Karpas-422 (cell line): ENCODE results near the gene CCDC61. TPM values are rescaled to one million over a fixed set of nuclear protein-coding genes. Genes with fewer than 3 reads are reported as not detected.
A peak's percentile ranks its signal among the peaks of the same experiment; 100 is the strongest.

Source experiments
- DNase-seq: peaks from one replicate; pipeline ENCODE4 v3.0.0-alpha.2; 2015
- H2AFZ ChIP-seq: fragments of 200-600 bp; sonication (generic); 2 replicates; pipeline ENCODE4 v1.6.1; 2014; ENCODE audit warnings: antibody characterized with exemption, low read length, mixed read lengths
- H3K27ac ChIP-seq: fragments of 200-600 bp; sonication (generic); 2 replicates; pipeline ENCODE4 v1.5.1; 2014; ENCODE audit warnings: mild to moderate bottlenecking, low read length, moderate library complexity
- H3K27me3 ChIP-seq: fragments of 200-600 bp; sonication (generic); 2 replicates; pipeline ENCODE4 v1.6.1; 2014; ENCODE audit warnings: low read length, mixed read lengths
- H3K36me3 ChIP-seq: fragments of 200-600 bp; sonication (generic); 2 replicates; pipeline ENCODE4 v1.6.1; 2014; ENCODE audit warnings: low read length, mixed read lengths; ENCODE audit not compliant: insufficient read depth
- H3K4me1 ChIP-seq: fragments of 200-600 bp; sonication (generic); 2 replicates; pipeline ENCODE4 v1.6.1; 2014; ENCODE audit warnings: mild to moderate bottlenecking, low read length, mixed read lengths
- H3K4me2 ChIP-seq: fragments of 200-600 bp; sonication (generic); 2 replicates; pipeline ENCODE4 v1.6.1; 2014; ENCODE audit warnings: low read length, low read depth, mild to moderate bottlenecking; ENCODE audit not compliant: poor library complexity, severe bottlenecking
- H3K4me3 ChIP-seq: fragments of 200-600 bp; sonication (generic); 2 replicates; pipeline ENCODE4 v1.5.1; 2014; ENCODE audit warnings: mild to moderate bottlenecking, antibody characterized with exemption, low read length, mixed read lengths
- H3K79me2 ChIP-seq: fragments of 200-600 bp; sonication (generic); 2 replicates; pipeline ENCODE4 v1.6.1; 2014; ENCODE audit warnings: mild to moderate bottlenecking, low read length, mixed read lengths
- H3K9ac ChIP-seq: fragments of 200-600 bp; sonication (generic); 2 replicates; pipeline ENCODE4 v1.6.0; 2014; ENCODE audit warnings: low read length
- H3K9me2 ChIP-seq: fragments of 200-600 bp; sonication (generic), shearing (Covaris generic); replicated peaks from 2 replicates; pipeline ENCODE4 v1.6.0; 2014; ENCODE audit warnings: mild to moderate bottlenecking, low read length, moderate library complexity; ENCODE audit not compliant: insufficient read depth
- H3K9me3 ChIP-seq: fragments of 300-700, 200-600 bp; sonication (generic); 2 replicates; pipeline ENCODE4 v1.6.1; 2014; ENCODE audit warnings: low read length, mixed read lengths
- H4K20me1 ChIP-seq: fragments of 200-600 bp; sonication (generic); 2 replicates; pipeline ENCODE4 v1.6.1; 2014; ENCODE audit warnings: mild to moderate bottlenecking, antibody characterized with exemption, low read length, low read depth; ENCODE audit not compliant: insufficient read depth
- total RNA-seq: library from RNA; depleted of rRNA; stranded (reverse); fragments of >200 nt; shearing (Covaris generic); gene quantifications from 2 replicates; pipeline ENCODE4 v1.2.3, GENCODE V29; 2014; ENCODE audit warnings: low replicate concordance

CCDC61 gene
- total RNA-seq, 1 experiment from 2014 or later = 6.4 TPM

DNA sequence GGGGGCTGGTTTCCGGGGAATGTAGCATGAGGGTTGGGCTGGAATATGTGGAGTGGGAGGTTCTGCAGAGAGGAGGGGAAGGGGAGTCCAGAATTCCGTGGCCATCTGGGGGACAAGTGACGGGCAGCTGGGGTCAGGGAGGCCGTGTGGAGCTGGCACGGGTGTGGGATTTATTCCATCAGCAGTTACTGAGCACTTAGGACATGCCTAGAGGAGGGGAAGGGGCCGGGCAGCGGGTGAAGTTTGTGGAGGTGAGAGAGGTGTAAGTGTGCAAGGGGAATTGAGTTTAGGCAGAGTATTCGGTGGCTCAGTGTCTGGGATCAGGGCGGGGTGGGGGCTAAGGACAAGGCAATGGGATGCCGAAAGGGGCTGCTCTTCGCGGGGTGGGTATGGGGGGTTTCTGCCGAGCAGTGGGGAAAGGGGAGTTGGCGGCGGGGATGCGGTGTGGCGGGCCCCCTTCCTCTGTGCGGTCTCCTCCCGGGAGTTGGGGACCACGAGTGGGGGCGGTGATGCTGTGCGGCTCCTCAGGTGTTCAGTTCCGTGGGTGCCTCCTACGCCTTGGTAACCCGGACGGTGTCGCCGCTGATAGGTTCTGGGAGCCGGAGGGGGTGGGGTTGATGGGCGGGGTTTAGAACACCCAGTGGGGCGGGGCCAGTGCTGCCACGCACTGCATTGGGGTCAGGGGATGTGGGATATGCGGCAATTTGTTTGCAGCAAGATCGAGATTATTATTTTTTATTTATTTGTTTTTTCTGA, 5.4 kb downstream of the CCDC61 start:
- H3K9me2 ChIP-seq = no peaks in the 10 kb centered on the region
- no peak overlapping the region for H3K27ac ChIP-seq
- H2AFZ ChIP-seq = no peak overlapping the region
- H3K9ac ChIP-seq = peak overlapping the region; percentile 67
- H3K4me3 ChIP-seq = peak overlapping the region; percentile 67
- peaks cover 6% of the 10 kb centered on the region; the same call in 1 of the 2 replicates for H4K20me1 ChIP-seq
- peak overlapping the region; percentile 82 for H3K4me2 ChIP-seq
- H3K79me2 ChIP-seq = peaks cover 16% of the 10 kb centered on the region
- no peaks in the 10 kb centered on the region for H3K36me3 ChIP-seq
- peak; percentile 91 for DNase-seq
- H3K4me1 ChIP-seq = peaks cover 31% of the 10 kb centered on the region
- H3K9me3 ChIP-seq = no peaks in the 10 kb centered on the region
- H3K27me3 ChIP-seq = no peaks in the 10 kb centered on the region

DNA sequence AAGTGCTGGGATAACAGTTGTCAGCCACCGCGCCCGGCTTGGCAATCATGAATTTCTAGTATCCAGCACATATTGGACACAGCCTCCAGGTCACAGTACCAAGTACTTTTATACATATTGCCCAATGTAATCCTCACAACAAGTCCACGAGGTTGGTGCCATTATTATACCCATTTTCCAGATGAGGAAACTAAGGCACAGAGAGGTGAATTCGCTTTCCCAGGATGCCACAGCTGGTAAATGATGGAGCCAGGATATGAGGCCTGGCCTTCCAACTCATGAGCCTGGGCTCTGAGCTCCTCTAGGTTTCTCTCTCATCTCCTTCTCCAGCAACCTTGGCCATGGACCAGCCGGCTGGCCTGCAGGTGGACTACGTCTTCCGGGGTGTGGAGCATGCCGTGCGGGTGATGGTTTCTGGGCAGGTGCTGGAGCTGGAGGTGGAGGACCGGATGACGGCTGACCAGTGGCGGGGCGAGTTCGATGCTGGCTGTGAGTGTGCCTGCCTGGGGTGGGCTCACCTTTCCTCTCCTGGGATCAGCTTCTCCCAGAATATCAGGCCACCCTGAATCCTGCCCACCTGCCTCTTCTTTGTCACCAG, 7.5 kb downstream of the CCDC61 start:
- Histone ChIP-seq H4K20me1 (peaks cover 6% of the 10 kb centered on the region; the same call in 1 of the 2 replicates), H2AFZ (no peak overlapping the region), H3K9ac (no peak overlapping the region), H3K27me3 (no peaks in the 10 kb centered on the region), H3K4me1 (peaks cover 22% of the 10 kb centered on the region), H3K79me2 (peaks cover 5% of the 10 kb centered on the region; the same call in 1 of the 2 replicates), H3K27ac (no peak overlapping the region), H3K4me3 (no peak overlapping the region), H3K36me3 (no peaks in the 10 kb centered on the region), H3K4me2 (no peak overlapping the region), H3K9me3 (no peaks in the 10 kb centered on the region), H3K9me2 (no peaks in the 10 kb centered on the region)
- no peak for DNase-seq

DNA sequence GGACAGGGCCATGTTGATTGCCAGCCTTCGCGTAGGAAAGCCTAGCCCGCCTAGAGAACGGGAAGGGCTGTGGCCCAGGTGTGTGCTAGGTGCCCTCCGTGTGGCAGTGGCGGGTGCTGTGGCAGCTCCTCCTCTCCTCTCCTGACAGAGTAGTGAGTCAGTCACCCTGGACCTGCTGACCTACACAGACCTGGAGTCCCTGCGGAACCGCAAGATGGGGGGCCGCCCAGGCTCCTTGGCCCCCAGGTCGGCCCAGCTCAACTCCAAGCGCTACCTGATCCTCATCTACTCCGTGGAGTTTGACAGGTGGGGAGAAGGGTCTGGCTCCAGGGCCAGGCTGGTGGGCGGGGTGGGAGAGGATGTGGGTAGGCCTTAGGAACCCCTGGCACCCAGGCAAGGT, 11.1 kb downstream of the CCDC61 start:
- Histone ChIP-seq H4K20me1 (no peaks in the 10 kb centered on the region), H3K4me3 (no peak overlapping the region), H3K4me2 (no peak overlapping the region), H3K79me2 (peaks cover 3% of the 10 kb centered on the region; the same call in 1 of the 2 replicates), H3K9ac (no peak overlapping the region), H3K9me3 (no peaks in the 10 kb centered on the region), H2AFZ (no peak overlapping the region), H3K27me3 (no peaks in the 10 kb centered on the region), H3K4me1 (peaks cover 17% of the 10 kb centered on the region), H3K27ac (no peak overlapping the region), H3K9me2 (no peaks in the 10 kb centered on the region), H3K36me3 (no peaks in the 10 kb centered on the region)
- DNase-seq = no peak

DNA sequence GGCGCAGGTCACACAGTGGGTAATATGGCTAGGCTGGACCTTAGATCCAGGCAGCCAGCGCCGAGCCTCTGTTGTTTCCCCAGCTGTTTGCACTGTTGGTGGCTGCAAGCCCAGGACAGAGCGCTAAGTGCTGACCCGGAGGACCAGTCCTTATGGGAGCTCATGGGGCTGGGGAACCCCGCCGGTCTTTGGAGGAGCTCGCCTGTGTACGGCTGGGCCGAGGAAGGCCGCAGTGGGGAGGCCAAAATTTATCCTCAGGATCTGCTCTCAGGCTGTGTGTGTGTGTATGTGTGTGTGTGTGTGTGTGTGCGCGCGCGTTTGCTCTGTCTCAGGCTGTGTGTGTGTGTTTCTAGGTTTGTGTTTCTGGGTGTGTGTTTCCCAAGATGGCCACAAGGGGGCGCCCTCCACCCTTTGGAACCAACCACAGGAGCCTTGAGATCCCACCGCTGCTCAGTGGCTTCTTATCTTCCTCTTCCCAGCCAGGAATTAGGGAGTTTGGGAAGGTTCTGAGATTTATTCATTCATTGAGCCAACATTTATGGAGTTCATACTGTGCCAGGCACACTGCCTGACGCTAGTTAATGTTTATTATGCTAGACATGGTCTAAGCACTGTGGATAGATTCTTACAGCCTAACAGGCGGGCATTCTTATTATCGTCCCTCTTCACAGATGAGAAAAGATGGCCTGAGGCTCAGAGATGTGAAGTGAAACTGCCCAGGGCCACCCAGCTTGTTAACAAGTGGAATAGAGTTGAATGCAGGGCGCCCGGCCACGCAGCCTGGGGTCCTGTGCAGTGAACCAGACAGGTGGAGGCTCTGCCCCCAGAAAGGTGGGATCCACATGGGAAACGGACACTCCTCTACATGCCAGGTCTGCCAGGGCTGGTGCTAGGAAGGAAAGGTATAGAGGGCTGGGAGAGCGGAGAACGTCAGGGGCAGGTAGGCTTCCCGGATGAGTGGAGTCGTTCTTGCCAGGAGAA, 14.6 kb downstream of the CCDC61 start:
- H3K9ac ChIP-seq = peak overlapping the region; percentile 55; the same call in 1 of the 2 replicates
- H3K9me2 ChIP-seq = no peaks in the 10 kb centered on the region
- peak overlapping the region; percentile 69 for H3K4me2 ChIP-seq
- peak; percentile 86 for DNase-seq
- H3K27me3 ChIP-seq = no peaks in the 10 kb centered on the region
- H2AFZ ChIP-seq = no peak overlapping the region
- peak overlapping the region; percentile 84 for H3K27ac ChIP-seq
- H3K4me1 ChIP-seq = peaks cover 23% of the 10 kb centered on the region
- H3K9me3 ChIP-seq = no peaks in the 10 kb centered on the region
- H4K20me1 ChIP-seq = no peaks in the 10 kb centered on the region
- peak overlapping the region; percentile 47; the same call in 1 of the 2 replicates for H3K4me3 ChIP-seq
- no peaks in the 10 kb centered on the region for H3K79me2 ChIP-seq
- H3K36me3 ChIP-seq = no peaks in the 10 kb centered on the region

DNA sequence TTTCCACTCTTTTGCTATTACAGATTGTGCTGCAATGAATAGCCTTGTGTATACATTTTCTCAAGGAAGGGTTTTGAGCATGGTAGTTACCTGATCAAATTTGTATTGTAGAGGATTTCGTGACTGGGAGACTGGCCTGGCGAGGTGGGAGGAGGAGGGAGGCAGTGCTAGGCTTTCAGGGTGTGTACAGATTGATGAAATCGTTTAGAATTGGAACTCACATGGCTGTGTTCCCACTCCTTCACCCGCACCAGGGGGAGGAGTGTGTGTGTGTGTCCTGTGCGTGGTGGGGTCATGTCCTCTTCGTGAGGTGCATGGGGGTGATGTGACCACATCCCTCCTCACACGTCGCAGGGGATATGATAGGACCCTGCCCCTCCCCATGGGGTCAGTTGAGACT, 19.3 kb downstream of the CCDC61 start:
- no peaks in the 10 kb centered on the region for H4K20me1 ChIP-seq
- no peaks in the 10 kb centered on the region for H3K9me3 ChIP-seq
- H2AFZ ChIP-seq = no peak overlapping the region
- peaks cover 28% of the 10 kb centered on the region for H3K4me1 ChIP-seq
- no peak overlapping the region for H3K27ac ChIP-seq
- H3K9ac ChIP-seq = no peak overlapping the region
- H3K4me3 ChIP-seq = no peak overlapping the region
- H3K4me2 ChIP-seq = no peak overlapping the region
- H3K9me2 ChIP-seq = no peaks in the 10 kb centered on the region
- H3K79me2 ChIP-seq = no peaks in the 10 kb centered on the region
- no peaks in the 10 kb centered on the region for H3K36me3 ChIP-seq
- H3K27me3 ChIP-seq = no peaks in the 10 kb centered on the region
- DNase-seq = no peak

DNA sequence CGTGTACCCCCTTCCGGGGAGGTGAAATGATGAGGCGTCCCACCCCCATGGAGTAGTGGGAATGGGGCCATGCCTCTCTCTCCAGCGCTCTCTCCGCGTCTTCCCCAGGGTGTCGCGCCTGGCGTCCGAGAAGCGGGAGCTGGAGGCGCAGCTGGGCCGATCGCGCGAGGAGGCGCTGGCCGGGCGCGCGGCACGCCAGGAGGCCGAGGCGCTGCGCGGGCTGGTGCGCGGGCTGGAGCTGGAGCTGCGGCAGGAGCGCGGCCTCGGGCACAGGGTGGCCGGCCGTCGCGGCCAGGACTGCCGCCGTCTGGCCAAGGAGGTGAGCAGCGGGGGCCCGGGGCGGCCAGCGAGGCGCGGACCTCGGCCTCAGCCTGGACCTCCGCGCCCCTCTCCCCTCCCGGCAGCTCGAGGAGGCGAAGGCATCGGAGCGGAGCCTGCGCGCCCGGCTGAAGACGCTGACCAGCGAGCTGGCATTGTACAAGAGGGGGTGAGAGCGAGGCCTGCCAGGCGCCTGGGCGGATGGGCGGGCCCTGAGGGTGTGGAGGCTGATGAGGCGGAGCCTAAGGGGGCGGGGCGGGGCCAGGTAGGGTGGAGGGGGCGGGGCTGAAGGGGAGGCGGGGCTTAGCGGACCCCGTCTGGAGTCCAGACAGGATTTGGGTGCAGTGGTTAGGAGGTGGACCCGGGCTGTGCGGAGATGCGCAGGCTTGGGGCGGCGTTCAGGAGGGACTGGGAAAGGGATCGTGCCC, 19.8 kb downstream of the CCDC61 start:
- peak; percentile 63 for DNase-seq
- H3K4me3 ChIP-seq = no peak overlapping the region
- no peaks in the 10 kb centered on the region for H4K20me1 ChIP-seq
- H3K9ac ChIP-seq = no peak overlapping the region
- H3K36me3 ChIP-seq = no peaks in the 10 kb centered on the region
- no peak overlapping the region for H3K4me2 ChIP-seq
- H3K79me2 ChIP-seq = no peaks in the 10 kb centered on the region
- no peak overlapping the region for H2AFZ ChIP-seq
- no peaks in the 10 kb centered on the region for H3K9me2 ChIP-seq
- H3K27me3 ChIP-seq = no peaks in the 10 kb centered on the region
- no peak overlapping the region for H3K27ac ChIP-seq
- no peaks in the 10 kb centered on the region for H3K9me3 ChIP-seq
- H3K4me1 ChIP-seq = peaks cover 24% of the 10 kb centered on the region

DNA sequence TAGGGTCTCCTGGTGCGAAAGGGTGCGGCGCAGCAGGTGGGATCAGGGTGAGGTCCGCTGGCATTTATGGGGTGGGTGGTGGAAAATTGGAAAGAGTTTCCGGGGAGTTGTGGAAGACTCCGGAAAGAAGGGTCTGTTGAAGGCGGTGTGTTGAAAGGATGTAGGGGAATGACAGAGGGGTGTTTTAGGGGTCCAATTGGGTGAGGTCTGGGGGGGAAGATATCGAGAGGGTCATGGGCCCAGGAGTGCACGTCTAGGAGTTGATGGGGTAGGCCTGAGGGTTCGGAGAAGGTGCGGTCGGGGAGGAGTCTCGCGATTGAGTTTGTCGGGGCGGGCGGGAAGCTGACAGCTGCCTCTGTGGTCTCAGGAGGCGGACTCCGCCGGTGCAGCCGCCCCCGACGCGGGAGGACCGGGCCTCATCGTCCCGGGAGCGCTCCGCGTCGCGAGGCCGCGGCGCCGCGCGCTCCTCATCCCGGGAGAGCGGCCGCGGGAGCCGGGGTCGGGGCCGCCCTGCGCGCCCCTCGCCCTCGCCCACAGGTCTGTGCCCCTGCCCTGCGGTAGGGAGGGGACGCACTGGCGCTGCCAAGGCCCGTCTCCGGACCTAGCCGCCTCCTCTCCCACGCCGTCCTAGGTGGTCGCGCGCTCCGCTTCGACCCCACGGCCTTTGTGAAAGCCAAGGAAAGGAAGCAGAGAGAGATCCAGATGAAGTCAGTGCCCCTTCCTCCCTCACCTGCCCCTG, 20.6 kb downstream of the CCDC61 start:
- Histone ChIP-seq H3K36me3 (no peaks in the 10 kb centered on the region), H2AFZ (no peak overlapping the region), H3K9me2 (no peaks in the 10 kb centered on the region), H3K9ac (peak overlapping the region; percentile 50; the same call in 1 of the 2 replicates), H3K9me3 (no peaks in the 10 kb centered on the region), H3K4me3 (peak overlapping the region; percentile 53; the same call in 1 of the 2 replicates), H3K79me2 (no peaks in the 10 kb centered on the region), H4K20me1 (no peaks in the 10 kb centered on the region), H3K4me2 (peak overlapping the region; percentile 55), H3K27ac (no peak overlapping the region), H3K4me1 (peaks cover 17% of the 10 kb centered on the region), H3K27me3 (no peaks in the 10 kb centered on the region)
- DNase-seq = no peak
